AG04450 (cell line): ENCODE measurements around the gene INPP5A. TPM values are rescaled to one million over a fixed set of nuclear protein-coding genes. Genes with fewer than 3 reads are reported as not detected.

Experiments
- CTCF ChIA-PET: fragments of 300-600, 350-600 bp; formaldehyde crosslinking; extraction: SDS; loops from one replicate; lab custom pipeline; 2022; ENCODE audit warnings: antibody characterized with exemption, inconsistent platforms; lab: Charles Lee
- POLR2A ChIA-PET: fragments of 350-600 bp; formaldehyde crosslinking; extraction: SDS; loops from one replicate; lab custom pipeline; 2021; ENCODE audit warnings: antibody characterized with exemption, inconsistent platforms; lab: Yijun Ruan, JAX
- DNase-seq: peaks from one replicate; pipeline ENCODE4 v3.0.0-alpha.2; 2011; ENCODE audit warnings: low read depth, low spot score
- H3K27ac ChIP-seq: one replicate; pipeline ENCODE4 v1.5.1; 2012; ENCODE audit warnings: low read depth, low read length, control low read depth
- H3K27me3 ChIP-seq: one replicate; pipeline ENCODE4 v1.6.0; 2012; ENCODE audit warnings: low read length; ENCODE audit not compliant: control insufficient read depth, insufficient read depth
- H3K4me3 ChIP-seq: 2 replicates; pipeline ENCODE4 v1.5.1; 2011; ENCODE audit warnings: mild to moderate bottlenecking, low read depth, low read length, control low read depth
- H3K9me3 ChIP-seq: 2 replicates; pipeline ENCODE4 v1.5.1; 2012; ENCODE audit warnings: low read length; ENCODE audit not compliant: control insufficient read depth, insufficient read depth
- polyA plus RNA-seq: library from polyadenylated mRNA; depleted of rRNA; stranded (reverse); fragments of >200 nt; gene quantifications from 2 replicates; pipeline ENCODE4 v1.2.3, GENCODE V29; 2011
- TF ChIP-seq, protein P1 (sequence below): IDR thresholded peaks from 2 replicates; pipeline ENCODE4 v1.5.1; 2011; ENCODE audit warnings: low read depth, low read length, control low read depth, inconsistent platforms

The INPP5A gene
- polyA plus RNA-seq, 1 experiment = 22.5 TPM

DNA sequence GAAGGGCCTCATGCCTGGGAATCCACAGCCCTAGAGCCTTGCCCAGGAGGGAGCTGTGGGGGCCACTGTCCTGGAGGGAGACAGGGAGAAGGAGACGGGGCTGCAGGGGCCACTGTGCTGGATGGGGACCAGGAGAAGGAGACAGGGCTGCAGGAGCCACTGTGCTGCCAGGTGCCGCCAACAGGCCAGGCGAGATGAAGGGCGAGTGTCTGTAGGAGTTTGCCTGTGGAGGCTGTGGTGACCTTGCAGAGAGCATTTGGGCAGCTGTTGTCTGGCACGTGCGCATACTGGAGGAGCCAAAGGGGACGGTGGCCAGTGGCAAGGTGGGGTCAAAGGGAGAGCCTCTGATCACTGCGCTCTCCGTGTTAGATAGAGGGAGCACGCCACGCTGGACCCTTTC lies 169.1 kb downstream of the INPP5A start:
- POLR2A ChIA-PET = no interaction called here
- Histone ChIP-seq H3K9me3 (peaks cover 35% of the 10 kb centered on the region), H3K27ac (no peak overlapping the region), H3K4me3 (no peak overlapping the region), H3K27me3 (no peaks in the 10 kb centered on the region)
- CTCF ChIA-PET = no interaction called here
- TF ChIP-seq, protein P1, sequence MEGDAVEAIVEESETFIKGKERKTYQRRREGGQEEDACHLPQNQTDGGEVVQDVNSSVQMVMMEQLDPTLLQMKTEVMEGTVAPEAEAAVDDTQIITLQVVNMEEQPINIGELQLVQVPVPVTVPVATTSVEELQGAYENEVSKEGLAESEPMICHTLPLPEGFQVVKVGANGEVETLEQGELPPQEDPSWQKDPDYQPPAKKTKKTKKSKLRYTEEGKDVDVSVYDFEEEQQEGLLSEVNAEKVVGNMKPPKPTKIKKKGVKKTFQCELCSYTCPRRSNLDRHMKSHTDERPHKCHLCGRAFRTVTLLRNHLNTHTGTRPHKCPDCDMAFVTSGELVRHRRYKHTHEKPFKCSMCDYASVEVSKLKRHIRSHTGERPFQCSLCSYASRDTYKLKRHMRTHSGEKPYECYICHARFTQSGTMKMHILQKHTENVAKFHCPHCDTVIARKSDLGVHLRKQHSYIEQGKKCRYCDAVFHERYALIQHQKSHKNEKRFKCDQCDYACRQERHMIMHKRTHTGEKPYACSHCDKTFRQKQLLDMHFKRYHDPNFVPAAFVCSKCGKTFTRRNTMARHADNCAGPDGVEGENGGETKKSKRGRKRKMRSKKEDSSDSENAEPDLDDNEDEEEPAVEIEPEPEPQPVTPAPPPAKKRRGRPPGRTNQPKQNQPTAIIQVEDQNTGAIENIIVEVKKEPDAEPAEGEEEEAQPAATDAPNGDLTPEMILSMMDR = no peak
- DNase-seq = no peak

DNA sequence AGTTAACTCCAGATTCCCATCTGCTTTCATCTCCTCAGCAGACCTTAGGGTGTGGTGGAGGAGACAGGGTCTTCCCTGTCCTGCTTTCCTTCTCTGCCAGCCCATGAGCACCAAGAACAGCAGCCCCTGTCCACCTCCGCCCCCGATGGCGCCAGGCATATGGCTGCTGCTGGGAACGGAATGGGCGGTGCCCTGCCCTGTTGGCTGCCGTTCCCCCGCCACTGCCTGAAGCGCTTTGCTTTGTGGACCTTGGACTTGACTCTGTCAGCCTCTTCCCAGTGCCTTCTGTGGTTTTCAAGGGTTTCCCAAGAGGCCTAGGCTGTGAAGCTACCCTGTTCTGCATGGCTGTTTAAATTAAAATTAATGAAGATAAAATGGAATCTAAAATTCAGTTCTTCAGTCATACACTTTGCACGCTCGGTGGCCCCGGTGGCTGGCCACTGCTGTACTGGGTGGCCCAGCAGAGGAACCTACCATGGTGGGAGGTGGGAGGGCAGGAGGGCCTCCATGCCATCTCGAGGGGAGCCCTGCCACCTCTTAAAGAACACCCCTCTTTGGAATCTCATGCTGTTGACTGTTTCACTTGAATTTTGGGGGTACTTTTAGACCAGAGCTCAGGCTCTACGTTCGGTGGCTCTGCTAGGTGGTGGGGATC lies 169.7 kb downstream of the INPP5A start:
- peaks cover 35% of the 10 kb centered on the region for H3K9me3 ChIP-seq
- POLR2A ChIA-PET = no interaction called here
- no peaks in the 10 kb centered on the region for H3K27me3 ChIP-seq
- no peak overlapping the region for H3K4me3 ChIP-seq
- DNase-seq = no peak
- TF ChIP-seq, protein P1 = no peak
- H3K27ac ChIP-seq = no peak overlapping the region
- CTCF ChIA-PET = no interaction called here

DNA sequence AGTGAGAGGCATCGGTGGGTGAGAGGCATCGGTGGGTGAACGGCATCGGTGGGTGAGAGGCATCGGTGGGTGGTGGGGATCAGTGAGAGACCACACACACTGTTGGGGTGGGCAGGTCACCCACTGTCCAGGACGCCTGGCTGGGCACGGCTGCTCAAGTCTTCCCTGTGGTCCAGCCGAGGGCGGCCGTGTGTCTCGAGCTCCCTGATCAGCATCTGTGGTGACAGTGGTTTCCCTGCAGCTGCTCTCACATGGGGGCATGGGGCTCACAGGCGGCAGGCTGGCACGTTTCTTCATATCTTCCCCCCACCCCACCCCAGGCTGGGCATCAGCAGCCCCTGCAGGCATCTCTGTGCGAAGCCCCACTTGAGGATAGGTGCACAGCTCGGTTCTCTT lies 170.2 kb downstream of the INPP5A start:
- DNase-seq = no peak
- Histone ChIP-seq H3K9me3 (peaks cover 35% of the 10 kb centered on the region), H3K4me3 (no peak overlapping the region), H3K27me3 (no peaks in the 10 kb centered on the region), H3K27ac (no peak overlapping the region)
- POLR2A ChIA-PET = no interaction called here
- TF ChIP-seq, protein P1 = no peak
- CTCF ChIA-PET = no interaction called here

DNA sequence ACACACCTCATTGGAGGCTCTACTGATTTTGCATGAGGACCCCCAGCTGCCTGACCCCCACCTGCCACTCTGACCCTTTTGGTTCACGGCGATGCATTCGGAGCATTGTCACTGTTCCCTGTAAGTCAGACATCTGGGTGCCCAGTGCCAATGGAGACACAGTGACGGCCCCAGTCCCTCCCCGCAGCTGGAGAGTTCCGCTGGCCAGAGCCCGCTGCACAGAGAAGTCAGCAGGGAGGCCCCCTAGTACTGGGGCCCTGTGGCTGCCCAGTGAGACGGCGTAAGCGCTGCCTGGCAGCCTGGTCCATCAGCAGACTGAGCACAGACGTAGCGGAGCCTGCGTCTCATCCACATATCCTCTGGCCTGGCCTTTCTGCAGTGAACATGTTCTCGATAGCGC lies 170.9 kb downstream of the INPP5A start:
- Histone ChIP-seq H3K27me3 (no peaks in the 10 kb centered on the region), H3K9me3 (peaks cover 35% of the 10 kb centered on the region), H3K27ac (no peak overlapping the region), H3K4me3 (no peak overlapping the region)
- TF ChIP-seq, protein P1 = no peak
- POLR2A ChIA-PET = no interaction called here
- CTCF ChIA-PET = no interaction called here
- DNase-seq = no peak

DNA sequence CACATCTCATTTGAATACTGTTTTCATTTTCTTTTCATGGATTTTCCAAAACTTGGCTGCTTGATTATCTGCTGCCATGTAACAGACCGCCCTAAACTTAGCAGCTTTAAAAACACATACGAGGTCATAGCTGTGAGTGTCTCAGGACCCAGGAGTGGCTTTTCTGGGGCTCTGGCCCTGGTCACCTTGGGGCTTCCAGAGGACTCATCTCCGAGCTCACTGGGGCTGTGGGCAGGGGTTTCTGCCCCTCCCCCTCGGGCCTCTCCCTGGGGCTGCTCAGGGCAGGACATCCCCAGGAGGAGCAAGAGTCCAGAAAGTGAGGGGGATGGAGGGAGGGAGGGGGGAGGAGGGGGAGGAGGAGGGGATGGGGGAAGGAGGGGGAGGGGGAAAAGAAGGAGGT lies 171.3 kb downstream of the INPP5A start:
- ChIA-PET POLR2A (no interaction called here), CTCF (no interaction called here)
- TF ChIP-seq, protein P1 = no peak
- no peak for DNase-seq
- no peak overlapping the region for H3K27ac ChIP-seq
- no peak overlapping the region for H3K4me3 ChIP-seq
- peaks cover 32% of the 10 kb centered on the region for H3K9me3 ChIP-seq
- H3K27me3 ChIP-seq = no peaks in the 10 kb centered on the region
